HK-2 (cell line): ENCODE results near the gene PADI4.

Experiments
- DNase-seq: peaks from one replicate; pipeline ENCODE4 v3.0.0-alpha.2; 2018; ENCODE audit not compliant: unreplicated experiment

The PADI4 gene

DNA sequence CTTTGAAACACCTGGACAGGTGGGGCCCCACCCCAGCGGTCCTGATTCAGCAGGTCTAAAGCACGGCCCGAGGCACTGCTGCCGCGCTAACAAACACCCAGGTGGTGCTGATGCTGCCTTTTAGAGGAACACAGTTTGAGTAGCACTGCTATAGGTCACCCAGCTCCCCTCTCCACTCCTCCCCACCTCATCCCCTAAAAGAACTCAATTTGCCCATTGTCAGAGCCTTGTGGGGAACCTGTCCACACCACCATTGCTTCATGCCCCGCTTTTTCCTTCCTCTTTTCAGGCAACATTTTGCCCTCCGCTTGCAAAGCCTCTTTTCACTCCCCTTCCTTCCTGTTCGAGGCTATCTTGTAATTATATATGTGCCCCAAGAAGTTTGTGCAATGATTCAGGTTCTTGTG is 26.2 kb upstream of the PADI4 start:
- no peak for DNase-seq

DNA sequence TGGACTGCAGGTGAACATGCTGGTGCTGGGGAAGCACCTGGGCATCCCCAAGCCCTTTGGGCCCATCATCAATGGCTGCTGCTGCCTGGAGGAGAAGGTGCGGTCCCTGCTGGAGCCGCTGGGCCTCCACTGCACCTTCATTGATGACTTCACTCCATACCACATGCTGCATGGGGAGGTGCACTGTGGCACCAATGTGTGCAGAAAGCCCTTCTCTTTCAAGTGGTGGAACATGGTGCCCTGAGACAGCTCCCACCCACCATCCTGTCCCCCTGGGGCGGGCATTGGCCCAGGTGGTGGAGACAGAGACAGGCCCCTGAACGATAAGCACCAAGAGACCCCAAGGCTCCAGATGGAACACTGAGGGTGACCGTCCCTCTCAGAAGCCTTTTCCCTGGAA is 25.2 kb upstream of the PADI4 start:
- DNase-seq = no peak

DNA sequence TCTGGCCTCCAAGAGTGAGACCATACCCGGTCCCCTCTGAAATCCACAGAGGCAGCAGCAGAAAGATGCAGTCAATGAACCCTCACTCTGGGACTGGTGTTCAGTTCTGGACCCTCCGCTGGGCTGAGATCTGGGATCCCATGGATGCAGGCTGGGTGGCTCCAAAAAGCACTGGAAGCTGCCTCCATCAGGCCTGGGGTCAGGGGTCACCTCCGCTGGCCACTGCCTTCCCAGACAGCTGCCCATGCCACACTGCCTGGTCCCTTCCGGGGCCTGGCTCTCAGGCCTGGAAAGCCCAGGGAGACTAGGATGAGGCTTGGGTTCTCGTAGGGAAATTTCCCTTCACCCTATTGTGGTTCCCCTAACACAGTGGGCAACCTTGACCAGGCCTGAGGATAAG is 21.4 kb upstream of the PADI4 start:
- DNase-seq = no peak

DNA sequence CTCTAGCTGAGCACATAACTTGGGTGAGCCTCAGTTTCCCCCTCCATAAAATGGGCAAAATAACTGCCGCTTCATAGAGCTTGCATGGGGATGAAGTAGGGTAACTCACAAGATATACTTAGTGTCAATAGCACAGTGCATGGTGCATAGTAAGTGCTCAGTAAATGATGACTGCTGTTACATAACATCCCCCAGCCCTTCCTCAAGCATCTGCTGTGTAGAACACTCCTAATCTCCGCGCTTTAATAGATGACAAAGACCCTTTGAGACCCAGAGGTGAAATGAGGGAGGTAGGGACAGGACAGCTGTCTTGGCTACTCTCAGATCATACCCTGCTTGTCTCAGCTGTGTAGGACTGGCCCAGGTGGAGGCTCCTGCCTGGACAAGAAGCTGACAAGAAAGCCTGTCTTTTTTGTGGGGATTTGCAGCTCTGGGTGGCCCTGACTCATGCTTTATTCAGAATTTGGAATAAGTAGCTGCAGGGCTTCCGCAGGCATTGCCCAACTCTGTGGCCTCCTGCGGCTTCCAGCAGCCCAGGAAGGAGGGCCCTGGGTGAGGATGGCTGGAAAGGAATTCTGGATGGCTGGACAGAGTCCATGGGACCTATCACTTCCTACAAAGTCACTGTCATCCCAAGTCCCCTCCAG is 20.7 kb upstream of the PADI4 start:
- DNase-seq = peak; percentile 48

DNA sequence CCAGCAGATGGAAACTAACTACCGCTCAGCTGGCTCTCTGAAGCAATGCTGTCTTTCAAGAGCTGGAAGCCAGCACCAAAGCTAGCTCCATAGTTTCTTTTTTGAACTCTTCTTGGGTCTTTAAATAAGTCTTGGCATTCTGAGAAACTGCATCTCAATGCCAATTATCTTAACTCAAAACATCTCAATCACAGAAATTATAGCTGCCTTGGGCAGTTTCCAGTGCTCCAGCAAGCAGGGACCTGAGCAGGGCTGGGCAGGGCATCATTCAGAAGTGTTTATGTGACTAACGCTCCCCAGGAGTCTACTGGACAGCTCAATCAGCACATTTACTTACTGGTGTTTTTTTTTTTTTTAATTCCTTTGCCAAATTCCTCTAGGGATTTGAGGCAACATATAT is 18.3 kb upstream of the PADI4 start:
- no peak for DNase-seq

DNA sequence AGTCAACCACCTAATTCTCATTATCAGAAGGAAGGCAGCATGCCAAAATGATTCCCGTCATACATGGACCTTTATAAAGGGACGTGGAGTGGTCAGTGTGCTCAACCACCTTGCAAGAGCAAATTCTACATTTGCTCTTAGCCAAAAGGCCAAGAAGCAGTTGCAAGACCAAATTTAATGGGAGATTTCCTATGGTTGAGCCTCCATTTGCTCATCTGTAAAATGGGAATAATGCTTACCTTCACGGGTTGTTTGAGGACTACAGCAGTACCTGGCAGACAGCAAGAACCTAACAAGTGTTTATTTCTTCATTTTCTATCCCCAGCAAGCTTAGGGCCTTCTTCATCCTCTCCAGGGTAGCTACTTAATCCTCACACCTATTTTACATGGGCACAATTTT is 17.4 kb upstream of the PADI4 start:
- no peak for DNase-seq

DNA sequence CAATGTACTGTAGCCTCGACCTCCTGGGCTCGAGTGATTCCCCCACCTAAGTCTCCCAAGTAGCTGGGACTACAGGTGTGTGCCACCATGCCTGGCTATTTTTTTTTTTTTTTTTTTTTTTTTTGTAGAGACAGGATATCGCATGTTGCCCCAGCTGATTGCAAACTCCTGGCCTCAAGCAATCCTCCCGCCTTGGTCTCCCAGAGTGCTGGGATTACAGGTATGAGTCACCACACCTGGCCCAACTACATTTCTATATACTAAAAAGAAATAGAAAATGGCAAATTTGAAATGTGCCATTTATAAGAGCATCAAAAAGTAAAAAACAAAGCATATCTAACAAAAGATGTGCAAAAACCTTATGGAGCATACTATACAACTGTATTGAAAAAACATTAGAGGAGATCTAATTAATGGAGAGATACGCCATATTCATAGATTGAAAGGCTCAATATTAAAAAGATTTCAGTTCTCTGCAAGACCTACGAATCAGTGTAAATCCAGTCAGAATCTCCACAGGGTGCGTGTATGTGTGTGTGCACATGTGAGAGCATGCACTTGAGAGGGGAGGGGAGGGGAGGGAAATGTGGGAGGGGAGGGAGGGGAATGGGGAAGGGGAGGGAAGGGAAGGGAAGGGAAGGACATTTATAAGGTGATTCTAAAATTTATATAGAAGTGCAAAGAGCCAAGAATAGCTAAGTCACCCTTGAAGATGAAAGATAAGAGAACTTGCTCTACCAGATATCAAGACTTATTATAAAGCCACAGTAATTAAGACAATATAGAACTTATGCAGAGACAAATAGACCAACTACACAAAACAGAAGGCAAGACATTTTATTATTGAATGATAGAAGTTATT is 15.5 kb upstream of the PADI4 start:
- DNase-seq = no peak

DNA sequence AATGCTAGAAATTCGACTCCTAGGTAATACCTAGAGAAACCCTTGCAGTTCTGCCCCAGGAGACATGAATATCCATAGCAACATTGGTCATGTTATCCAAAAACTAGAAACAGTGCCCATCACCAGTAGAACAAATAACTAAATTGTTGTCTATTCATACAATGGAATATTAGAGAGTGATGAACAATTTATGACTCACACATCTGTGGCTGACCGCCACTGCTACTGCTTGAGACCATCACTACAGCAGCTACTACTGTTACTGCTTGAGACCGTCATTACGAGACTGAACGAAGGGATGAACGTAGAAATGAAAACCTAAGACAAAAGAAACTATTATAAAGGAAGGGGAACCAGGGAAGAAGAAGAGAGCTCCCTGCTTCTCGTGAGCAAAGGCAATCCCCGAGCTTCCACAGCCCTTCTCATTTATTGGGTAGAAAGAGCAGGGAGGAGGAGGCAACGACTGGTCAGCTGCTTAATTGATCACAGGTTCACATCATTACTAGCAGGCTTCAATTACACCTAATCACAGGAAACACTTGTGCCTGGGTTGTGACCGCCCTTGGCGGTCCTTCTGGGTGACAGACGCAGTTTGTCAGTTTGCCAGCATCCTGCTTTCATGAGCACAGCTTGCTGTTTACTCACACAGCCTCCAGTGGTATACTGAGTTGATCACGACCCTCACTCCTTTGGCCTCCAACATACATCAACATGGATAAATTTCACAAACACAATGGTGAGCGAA is 14.1 kb upstream of the PADI4 start:
- no peak for DNase-seq

DNA sequence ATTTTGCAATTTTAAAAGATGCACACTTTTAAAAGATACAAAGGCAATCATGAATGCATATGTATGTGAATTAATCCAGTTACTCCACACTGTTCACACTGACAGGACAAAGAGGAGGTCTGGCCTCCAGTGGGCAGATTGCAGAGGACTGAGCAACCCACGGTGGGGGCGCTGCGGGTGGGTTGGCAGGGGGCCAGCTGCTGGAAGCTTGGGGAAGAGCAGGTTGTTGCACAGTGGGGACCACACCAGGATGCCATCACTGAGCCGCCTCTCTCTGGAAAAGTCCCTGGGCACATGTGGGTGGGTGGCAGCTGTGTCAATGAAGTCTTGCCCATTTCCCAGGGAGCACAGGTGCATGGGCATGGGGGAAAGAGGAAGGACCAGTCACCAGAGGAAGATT is 12.7 kb upstream of the PADI4 start:
- DNase-seq = no peak

DNA sequence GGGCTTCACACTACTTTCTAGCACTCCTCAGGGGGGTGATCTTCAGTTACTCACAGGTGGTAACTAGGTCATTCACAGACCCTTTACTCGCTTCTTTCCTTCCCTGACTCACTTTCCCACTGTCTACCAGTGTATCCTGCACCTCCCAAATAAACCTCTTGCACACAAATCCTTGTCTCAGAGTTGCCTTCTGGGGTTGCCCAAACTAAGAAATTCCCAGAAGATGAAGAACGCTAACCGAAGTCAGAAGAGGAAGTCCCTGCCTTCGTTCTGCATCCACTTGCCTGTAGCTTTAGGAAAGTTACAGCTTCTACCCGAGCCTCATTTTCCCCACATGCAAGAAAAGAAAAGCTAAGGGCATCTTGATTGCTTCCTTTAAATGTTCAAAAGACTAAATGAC is 11.9 kb upstream of the PADI4 start:
- DNase-seq = no peak

DNA sequence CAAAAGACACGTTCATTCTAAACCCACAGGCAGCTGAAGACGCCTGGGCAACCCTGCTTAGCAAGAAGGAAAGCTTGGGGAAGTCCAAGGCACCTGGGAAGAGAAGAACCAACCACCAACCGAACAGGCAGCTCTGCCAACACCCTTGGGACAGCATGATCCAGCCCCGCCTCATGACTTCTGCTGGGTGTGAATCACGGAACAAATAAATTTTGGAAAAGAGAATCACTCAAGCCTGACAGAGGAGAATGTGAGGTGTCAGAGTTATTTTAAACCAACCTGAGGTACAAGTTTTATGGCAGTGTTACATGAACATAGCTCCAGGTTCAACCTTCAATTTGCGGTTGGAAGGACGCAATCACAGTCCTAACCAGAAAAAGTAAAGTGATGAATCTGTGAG is 10.0 kb upstream of the PADI4 start:
- no peak for DNase-seq

DNA sequence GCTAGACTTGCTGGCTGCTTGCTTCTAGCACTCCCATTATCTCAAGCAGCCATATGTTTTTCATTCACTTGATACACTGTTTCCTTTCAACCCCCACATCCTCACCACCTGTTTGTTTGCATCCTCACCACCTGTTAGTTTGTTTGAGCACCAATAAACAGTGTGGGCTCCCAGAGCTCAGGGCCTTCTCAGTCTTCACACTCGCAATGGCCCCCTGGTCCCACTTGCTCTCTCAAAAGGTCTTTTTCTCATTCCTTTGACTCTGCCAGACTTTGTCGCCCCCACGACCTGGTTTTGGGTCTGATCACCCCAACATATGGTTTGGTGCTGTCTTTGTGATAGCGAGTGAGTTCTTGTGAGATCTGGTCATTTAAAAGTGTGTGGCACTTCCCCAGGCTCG is 6.2 kb upstream of the PADI4 start:
- no peak for DNase-seq

DNA sequence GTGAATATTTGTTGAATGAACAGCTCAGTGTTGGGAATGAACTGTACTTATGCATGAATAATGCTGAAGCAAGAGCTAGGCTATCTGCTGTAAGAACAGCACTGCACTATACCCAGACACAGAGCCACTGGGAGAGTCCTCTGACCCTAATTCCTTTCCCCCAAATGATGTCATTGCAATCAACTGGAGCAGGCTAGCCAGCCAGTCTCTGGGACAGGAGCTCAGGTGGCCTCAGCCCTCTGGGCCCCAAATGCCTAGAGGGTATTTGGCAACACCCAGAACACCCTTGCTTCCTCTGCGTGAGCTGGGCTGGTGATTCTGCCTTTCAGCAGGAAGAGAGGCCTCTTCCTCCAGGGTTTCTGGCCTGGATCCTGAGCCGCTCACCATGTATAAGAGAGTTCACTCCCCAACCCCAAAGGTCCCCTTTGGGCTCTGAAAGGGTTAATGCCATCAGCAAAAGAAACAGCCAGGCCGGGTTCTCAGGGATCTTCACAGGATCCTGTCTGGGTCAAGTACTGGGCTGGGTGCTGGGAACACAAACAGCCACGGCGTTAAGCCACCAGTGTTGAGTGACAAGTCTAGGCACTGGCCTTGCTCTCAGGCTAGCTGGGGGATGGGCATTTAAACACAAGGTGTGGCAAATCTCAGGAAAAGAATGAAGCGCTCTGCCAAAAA is 3.7 kb upstream of the PADI4 start:
- DNase-seq = no peak

DNA sequence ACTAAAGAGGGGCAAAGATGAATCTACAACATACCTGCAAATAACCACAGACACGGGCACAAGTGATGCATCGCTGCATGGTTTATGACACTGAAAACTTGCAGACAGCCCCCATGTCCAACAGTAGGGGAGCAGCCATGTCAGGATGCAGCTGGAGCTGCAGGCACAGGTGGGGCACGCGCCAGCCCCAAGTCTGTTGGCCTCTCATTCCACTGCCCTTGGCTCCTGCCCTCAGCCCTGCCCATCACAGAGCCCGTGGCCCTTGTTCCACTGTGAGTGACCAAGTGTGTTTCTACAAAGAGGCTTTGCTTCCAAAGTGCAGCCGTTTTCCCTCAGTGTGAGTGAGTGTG is 3.2 kb upstream of the PADI4 start:
- no peak for DNase-seq

DNA sequence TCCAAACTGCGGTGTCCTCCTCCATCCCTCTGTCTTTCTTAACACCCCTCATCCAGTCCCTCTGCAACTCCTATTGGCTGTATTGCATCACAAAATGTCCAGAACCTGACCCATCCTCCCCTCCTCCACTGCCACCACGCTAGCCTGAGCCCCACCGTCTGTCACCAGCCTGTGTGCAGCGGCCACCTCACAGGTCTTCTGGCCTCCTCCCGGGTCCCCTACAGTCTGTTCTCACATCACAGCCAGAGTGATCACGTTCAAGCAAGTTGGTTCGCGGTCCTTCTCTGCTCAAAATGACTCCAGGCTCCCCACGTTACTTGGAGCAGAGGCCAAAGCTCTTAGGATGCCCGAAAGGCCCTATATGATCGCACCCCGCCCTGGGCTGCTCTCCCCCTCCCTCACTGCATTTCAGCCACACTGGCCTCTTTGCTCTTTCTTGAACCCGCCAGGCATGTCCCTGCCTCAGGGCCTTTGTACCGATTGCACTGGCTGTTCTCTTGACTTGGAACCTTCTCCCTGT is 2.4 kb upstream of the PADI4 start:
- no peak for DNase-seq

DNA sequence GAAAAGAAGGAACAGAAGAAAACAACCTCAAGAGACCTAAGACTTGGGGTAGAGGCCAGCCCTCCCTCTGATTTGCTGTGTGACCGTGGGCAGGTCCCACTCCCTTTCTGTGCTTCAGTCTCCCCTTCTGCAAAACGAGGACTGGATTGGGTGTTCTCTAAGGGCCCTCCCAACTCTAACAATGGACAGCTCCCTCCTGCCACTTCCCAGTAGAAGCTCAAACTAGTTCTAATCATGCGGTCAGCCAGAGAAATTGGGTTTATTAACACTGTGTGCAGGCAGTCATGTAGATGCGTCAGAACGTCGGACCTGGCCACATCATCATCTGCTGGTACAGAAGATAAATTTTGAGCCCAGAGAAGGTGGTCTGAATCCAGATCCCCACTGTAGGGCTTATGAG is 1.6 kb upstream of the PADI4 start:
- DNase-seq = no peak

DNA sequence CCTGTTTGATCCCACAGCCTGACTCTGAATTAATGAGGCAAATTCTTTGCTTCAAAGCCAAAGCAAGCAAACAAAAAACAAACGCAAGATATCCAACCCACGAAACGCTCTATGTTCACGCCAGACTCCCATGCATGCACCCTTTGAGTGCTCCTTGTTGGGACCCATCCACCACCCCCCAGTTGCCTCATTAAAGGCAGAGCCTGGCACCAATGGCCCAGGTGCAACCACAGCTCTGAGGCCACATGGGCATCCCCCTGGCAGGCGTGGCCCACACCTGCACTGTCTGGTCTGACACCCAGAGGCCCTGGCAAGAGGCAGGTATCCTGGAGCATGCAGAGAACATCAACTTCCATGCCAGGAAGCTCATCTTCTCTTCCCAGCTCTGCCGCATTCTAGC is 1.1 kb upstream of the PADI4 start:
- DNase-seq = no peak

DNA sequence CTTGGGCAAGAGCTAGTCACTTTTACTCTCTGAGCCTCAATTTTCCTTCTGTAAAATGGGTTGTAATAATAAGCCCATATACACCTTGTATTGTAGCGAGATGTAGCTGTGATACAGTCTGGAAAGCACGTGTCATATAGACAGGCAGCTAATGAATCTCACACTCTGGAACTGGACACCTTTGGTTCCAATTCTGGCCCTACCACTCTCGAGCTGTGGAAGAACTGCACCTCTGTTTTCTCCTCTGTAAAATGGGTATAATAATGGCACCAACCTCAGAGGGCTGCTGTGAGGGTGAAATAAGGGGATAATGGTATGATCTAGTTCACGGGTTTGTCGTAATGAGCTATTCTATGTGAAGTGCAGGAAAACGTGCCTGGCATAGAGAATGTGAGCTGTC is 668 bp upstream of the PADI4 start:
- no peak for DNase-seq

DNA sequence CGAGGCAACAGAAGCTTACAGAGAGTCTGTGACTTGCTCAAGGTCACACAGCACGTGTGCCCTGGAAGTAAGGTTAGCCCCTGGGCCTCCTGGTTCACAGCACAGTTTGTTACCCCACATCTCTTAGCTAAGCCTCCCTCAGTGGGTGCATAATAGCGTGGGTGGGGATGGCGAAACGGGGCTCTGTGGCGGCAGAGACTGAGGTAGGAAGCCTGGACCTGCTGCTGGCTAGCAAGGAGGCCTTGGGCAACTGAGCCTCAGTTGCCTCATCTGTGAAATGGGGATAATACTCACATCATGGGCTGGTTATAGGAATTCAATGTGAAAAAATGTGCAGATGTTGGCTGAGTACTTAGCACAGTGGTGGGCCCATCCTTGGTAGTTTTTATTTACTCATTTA is 596 bp downstream of the PADI4 start:
- no peak for DNase-seq

DNA sequence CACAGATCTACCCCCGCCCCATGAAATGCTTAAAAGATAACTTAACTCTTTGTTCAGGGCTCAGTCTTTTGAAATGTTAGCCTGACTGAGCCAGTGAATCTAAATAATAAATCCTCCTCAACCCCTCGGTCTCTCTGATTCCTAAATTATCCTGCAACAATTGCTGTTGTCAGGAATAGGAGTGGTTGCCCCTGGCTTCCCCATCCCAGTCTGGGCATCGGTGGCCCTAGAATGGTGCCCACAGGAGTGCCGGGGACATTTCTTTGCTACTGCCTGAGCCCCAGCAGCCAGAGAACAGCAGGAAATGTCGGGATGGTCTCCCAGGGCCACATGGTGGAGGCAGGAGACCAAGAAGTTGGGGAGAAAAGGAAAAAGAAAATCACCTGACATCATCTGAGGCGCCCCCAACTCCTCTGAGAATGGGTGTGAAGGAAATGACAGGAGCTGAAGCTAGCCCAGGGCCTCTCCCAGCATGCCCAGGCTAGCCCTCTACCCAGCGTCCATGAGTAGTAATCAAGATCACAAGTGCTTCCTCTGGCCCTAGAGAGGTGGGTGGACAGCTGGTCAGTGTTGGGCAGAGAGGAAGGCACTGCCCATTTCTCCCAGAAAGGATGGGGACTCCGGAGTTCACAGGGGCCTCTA is 1.6 kb downstream of the PADI4 start:
- DNase-seq = no peak

DNA sequence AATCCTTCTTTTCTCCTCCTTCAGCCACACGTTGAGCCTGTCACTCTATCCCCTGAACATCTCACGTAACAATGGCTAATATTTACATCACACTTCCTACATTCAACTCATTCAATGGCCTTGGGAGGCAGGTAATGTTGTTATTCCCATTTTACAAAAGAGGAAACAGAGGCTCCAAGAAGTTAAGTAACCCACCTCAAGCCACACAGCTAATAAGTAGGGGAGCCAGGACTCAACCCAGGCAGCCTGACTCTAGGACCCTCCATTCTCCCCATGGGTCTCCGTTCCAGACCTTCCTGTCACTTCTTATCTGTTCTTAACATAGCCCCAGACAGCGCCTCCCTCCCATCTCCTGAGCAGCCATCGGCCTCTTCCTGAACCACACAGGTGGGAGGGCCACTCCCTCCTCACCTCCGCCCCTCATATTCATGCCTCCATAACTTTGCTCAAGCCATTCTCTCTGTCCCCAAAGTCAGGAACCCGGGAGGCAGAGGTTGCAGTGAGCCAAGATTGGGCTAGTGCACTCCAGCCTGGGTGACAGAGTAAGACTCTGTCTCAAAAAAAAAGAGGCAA is 2.2 kb downstream of the PADI4 start:
- DNase-seq = no peak
